HG03097 (cell line): ENCODE results near the gene TBC1D2B.
A peak's percentile ranks its signal among the peaks of the same experiment; 100 is the strongest.

Source experiments
- ATAC-seq: cut with Tn5 transposase; IDR thresholded peaks from one replicate; pipeline ENCODE4 v1.9.1; 2021; ENCODE audit not compliant: unreplicated experiment, low FRiP score

Gene TBC1D2B

GRCh38 chr15:78098131-78098755 lies 20.7 kb upstream of the TBC1D2B start:
- ATAC-seq, result no peak

GRCh38 chr15:78097667-78098066 lies 20.2 kb upstream of the TBC1D2B start:
- no peak for ATAC-seq

GRCh38 chr15:78093242-78094020 lies 15.9 kb upstream of the TBC1D2B start:
- no peak for ATAC-seq

GRCh38 chr15:78092261-78093041 lies 14.9 kb upstream of the TBC1D2B start, which contains the start of gene SH2D7:
TSS of gene SH2D7 (plus strand) at chr15:78092561. CDS start at chr15:78092585, 24 bp downstream.
- no peak for ATAC-seq

- ATAC-seq, result no peak
Observed at GRCh38 chr15:78090422-78091063, 13.0 kb upstream of the TBC1D2B start.

GRCh38 chr15:78088773-78089080 lies 11.2 kb upstream of the TBC1D2B start:
- ATAC-seq, result no peak

GRCh38 chr15:78087951-78088772 lies 10.7 kb upstream of the TBC1D2B start:
- no peak for ATAC-seq

- no peak for ATAC-seq
Observed at GRCh38 chr15:78085928-78086327, 8.4 kb upstream of the TBC1D2B start.

- ATAC-seq, result no peak
Observed at GRCh38 chr15:78084449-78084750, 6.9 kb upstream of the TBC1D2B start.

- no peak for ATAC-seq
Observed at GRCh38 chr15:78083687-78084448, 6.4 kb upstream of the TBC1D2B start.

GRCh38 chr15:78083186-78083585 lies 5.7 kb upstream of the TBC1D2B start:
- ATAC-seq, result no peak

- no peak for ATAC-seq
Observed at GRCh38 chr15:78082743-78083110, 5.2 kb upstream of the TBC1D2B start.

- ATAC-seq, result no peak
Observed at GRCh38 chr15:78082106-78082742, 4.7 kb upstream of the TBC1D2B start.

GRCh38 chr15:78080088-78080460 lies 2.6 kb upstream of the TBC1D2B start:
- ATAC-seq, result no peak

- ATAC-seq, result no peak
Observed at GRCh38 chr15:78079298-78080087, 2.0 kb upstream of the TBC1D2B start.

GRCh38 chr15:78077871-78078210 lies 330 bp upstream of the TBC1D2B start:
- no peak for ATAC-seq

GRCh38 chr15:78076231-78077052 lies 1.1 kb downstream of the TBC1D2B start:
- peak; percentile 13 for ATAC-seq
